HG03575 (cell line): ENCODE data around the gene TBC1D21.

Source experiments
- ATAC-seq: cut with Tn5 transposase; IDR thresholded peaks from one replicate; pipeline ENCODE4 v1.9.1; 2021; ENCODE audit not compliant: unreplicated experiment, insufficient number of reproducible peaks, low FRiP score; ENCODE audit errors: extremely low read depth

The TBC1D21 gene, protein sequence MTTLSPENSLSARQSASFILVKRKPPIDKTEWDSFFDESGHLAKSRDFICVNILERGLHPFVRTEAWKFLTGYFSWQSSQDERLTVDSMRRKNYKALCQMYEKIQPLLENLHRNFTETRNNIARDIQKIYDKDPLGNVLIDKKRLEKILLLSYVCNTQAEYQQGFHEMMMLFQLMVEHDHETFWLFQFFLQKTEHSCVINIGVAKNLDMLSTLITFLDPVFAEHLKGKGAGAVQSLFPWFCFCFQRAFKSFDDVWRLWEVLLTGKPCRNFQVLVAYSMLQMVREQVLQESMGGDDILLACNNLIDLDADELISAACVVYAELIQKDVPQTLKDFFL

DNA sequence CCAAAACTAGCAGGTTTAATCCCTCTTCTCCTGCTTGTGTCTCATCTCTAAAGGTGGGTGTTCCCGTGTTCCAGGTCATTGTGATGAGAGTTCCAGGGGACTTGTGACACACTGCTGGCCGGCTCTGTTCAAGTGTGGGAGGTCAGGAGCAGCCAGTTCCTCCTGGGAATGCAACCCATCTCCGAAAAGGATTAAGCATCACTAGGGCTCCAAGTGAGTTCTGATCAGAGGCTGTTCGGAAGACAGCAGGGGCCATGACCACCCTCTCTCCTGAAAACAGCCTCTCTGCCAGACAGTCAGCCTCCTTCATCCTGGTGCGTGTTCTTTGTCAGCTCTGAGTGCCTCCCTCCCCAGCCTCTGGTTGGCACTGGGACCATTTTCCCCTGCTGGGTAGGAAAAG is at the start of gene TBC1D21:
TSS of gene TBC1D21 (plus strand) at position 109 of the 400 bp plus-strand sequence. CDS start at position 255, 146 bp downstream.
- ATAC-seq = no peak

- no peak for ATAC-seq
Measured at GRCh38 chr15:73826711-73827251, 46.6 kb upstream of the TBC1D21 start.

DNA sequence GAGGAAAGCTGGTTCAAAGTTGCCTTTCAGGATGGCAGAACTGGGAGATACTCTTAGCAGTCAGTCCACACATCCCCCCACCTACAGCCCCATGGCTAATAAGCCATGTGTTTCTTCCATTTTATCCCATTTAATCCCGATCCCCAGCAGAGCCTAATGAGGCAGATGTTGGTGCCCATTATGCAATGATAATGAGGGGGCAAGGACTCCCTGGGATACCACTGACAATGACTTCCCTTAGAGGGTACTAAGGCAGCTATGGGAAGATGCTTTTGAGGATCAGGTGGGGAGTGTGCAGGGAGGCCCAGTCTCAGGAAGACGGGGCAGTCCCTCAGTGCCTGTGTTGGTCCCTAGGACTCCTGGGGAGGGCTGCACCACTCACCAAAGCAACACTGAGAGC is 43.8 kb upstream of the TBC1D21 start:
- no peak for ATAC-seq

GRCh38 chr15:73832657-73833056 is 40.7 kb upstream of the TBC1D21 start:
- no peak for ATAC-seq

DNA sequence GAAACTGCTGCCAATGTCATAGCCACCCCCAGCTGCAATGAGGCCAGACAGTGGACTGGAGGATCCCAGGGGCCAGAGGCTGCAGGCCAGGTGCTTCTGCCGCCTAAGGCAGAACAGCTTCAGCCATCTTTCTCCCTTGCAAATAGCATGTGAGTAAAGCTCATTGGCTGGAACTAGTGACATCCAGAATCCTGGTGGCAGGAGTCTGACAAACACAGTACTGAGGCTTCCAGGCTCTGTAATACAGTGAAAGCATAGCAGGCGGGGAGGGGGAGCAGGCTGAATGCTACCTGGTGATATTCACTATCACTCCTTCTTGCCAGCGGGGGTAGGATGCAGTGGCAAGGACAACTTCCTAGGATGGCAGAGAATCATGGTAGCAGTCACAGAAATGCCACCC is 36.5 kb upstream of the TBC1D21 start:
- ATAC-seq = no peak

- no peak for ATAC-seq
Measured at GRCh38 chr15:73838831-73839426, 34.4 kb upstream of the TBC1D21 start.

GRCh38 chr15:73839699-73840377 is 33.5 kb upstream of the TBC1D21 start:
- no peak for ATAC-seq

- no peak for ATAC-seq
Measured at GRCh38 chr15:73840771-73841170, 32.6 kb upstream of the TBC1D21 start.

- ATAC-seq = no peak
Measured at GRCh38 chr15:73841756-73842725, 31.3 kb upstream of the TBC1D21 start.

GRCh38 chr15:73843787-73844186 is 29.6 kb upstream of the TBC1D21 start:
- ATAC-seq = no peak

DNA sequence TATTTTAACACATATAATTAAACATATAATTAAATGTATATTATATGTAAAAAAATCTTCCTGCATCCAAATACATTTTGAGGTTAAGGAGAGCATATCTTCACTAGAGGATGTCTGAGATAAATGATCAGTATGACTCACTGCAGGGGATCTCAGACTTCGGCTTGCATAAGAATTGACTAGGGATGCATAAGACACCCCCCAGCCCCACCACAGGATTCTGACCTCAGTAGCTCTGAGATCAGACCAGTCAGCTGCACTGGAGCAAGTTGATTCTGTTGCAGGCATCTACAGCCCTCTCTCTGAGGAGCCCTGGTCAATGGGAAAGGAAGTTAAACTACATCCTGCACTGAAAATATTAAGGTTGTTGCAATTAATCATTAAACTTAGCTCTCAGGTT is 29.0 kb upstream of the TBC1D21 start:
- no peak for ATAC-seq

- ATAC-seq = no peak
Measured at GRCh38 chr15:73845507-73845906, 27.9 kb upstream of the TBC1D21 start.

- no peak for ATAC-seq
Measured at GRCh38 chr15:73845907-73846306, 27.5 kb upstream of the TBC1D21 start.

GRCh38 chr15:73849641-73850040 is 23.7 kb upstream of the TBC1D21 start:
- ATAC-seq = no peak

DNA sequence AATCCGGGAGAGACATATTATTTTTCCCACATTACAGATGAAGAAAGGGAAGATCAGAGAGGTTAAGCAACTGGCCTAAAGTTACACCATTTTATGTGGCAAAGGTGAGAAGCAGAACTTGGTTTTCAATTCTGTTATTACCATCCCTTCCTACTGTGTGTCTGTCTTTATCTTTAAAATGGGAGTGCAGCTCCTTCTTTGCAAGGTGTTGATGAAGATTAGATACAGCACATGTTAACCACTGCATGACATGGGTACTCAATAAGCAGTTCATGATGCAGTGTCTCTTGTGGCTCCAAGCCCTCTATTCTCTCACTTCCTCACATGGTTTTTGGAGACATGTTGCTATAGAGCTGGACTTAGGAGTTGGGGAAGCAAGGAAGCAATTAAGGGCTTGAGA is 23.1 kb upstream of the TBC1D21 start:
- ATAC-seq = no peak

DNA sequence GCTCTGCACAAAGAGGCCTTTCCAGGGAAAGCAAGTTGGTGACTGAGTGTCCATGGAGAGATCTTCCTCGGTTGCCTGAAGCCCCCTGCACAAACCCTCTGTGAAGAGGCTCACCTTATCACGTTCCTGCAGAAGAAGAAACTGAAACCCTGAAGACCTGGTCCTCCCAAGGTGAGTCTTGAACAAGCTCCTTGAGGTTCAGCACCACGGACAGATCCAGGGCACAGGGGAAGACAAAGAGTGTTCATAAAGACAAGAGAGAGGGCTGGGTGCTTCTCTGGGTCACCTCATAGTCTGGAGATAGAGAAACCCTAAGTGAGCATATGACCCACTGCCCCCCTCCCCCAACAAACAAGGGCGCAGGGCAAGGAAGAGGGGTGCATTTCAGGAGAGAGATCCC is 21.7 kb upstream of the TBC1D21 start:
- ATAC-seq = no peak

DNA sequence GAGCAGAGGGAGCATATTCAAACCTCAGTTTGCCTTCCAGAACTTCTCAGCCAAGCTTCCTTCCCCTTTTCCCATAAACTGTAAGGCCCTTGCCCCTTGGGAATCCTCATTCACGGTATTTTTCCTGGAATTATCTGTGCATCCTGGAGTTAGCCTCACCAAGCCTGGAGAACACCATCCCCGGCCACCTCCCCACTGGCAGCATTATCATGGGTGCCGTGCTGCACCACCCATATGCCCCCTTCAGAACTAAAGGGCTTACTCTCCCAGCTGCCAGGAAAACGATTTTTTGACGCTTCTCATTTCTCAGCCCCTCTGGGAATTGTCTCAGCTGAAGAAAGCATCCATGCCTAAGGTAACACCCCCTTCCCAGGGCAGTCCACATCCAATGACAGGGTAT is 20.9 kb upstream of the TBC1D21 start:
- no peak for ATAC-seq

- ATAC-seq = no peak
Measured at GRCh38 chr15:73854265-73854664, 19.1 kb upstream of the TBC1D21 start.
